ENCODE data around the gene CCT5.

Gene CCT5

GRCh38 chr5:10222326-10222725 is 27.8 kb upstream of the CCT5 start:
- Histone ChIP-seq H3K27me3 (replicated peaks; ENCODE audit: control insufficient read depth, insufficient read depth, low read length) (no peaks in the 10 kb centered on the region), H3K9me3 (ENCODE audit: control insufficient read depth, low read length) (no peaks in the 10 kb centered on the region), H3K36me3 (ENCODE audit: control insufficient read depth, insufficient read depth, low read length, severe bottlenecking) (no peaks in the 10 kb centered on the region), H3K4me1 (ENCODE audit: control insufficient read depth, insufficient read depth, low read length) (peaks cover 5% of the 10 kb centered on the region), H3K9ac (ENCODE audit: low read length) (no peak overlapping the region), H3K4me3 (ENCODE audit: low read length) (no peak overlapping the region)
- peak; percentile 58 for DNase-seq (ENCODE audit: low read depth)

GRCh38 chr5:10227379-10227778 is 22.7 kb upstream of the CCT5 start:
- H3K27me3 ChIP-seq (replicated peaks; ENCODE audit: control insufficient read depth, insufficient read depth, low read length) = no peaks in the 10 kb centered on the region
- peaks cover 9% of the 10 kb centered on the region for H3K4me1 ChIP-seq (ENCODE audit: control insufficient read depth, insufficient read depth, low read length)
- DNase-seq (ENCODE audit: low read depth) = no peak
- H3K36me3 ChIP-seq (ENCODE audit: control insufficient read depth, insufficient read depth, low read length, severe bottlenecking) = no peaks in the 10 kb centered on the region
- H3K9ac ChIP-seq (ENCODE audit: low read length) = no peak overlapping the region
- H3K9me3 ChIP-seq (ENCODE audit: control insufficient read depth, low read length) = no peaks in the 10 kb centered on the region
- H3K4me3 ChIP-seq (ENCODE audit: low read length) = no peak overlapping the region

GRCh38 chr5:10228288-10228687 is 21.8 kb upstream of the CCT5 start:
- peaks cover 10% of the 10 kb centered on the region for H3K4me1 ChIP-seq (ENCODE audit: control insufficient read depth, insufficient read depth, low read length)
- no peaks in the 10 kb centered on the region for H3K27me3 ChIP-seq (replicated peaks; ENCODE audit: control insufficient read depth, insufficient read depth, low read length)
- DNase-seq (ENCODE audit: low read depth) = no peak
- no peak overlapping the region for H3K4me3 ChIP-seq (ENCODE audit: low read length)
- no peaks in the 10 kb centered on the region for H3K9me3 ChIP-seq (ENCODE audit: control insufficient read depth, low read length)
- H3K36me3 ChIP-seq (ENCODE audit: control insufficient read depth, insufficient read depth, low read length, severe bottlenecking) = no peaks in the 10 kb centered on the region
- no peak overlapping the region for H3K9ac ChIP-seq (ENCODE audit: low read length)

- Histone ChIP-seq H3K4me1 (ENCODE audit: control insufficient read depth, insufficient read depth, low read length) (peaks cover 16% of the 10 kb centered on the region), H3K36me3 (ENCODE audit: control insufficient read depth, insufficient read depth, low read length, severe bottlenecking) (peaks cover under 1% of the 10 kb centered on the region), H3K9me3 (ENCODE audit: control insufficient read depth, low read length) (no peaks in the 10 kb centered on the region), H3K4me3 (ENCODE audit: low read length) (no peak overlapping the region), H3K27me3 (replicated peaks; ENCODE audit: control insufficient read depth, insufficient read depth, low read length) (no peaks in the 10 kb centered on the region), H3K9ac (ENCODE audit: low read length) (no peak overlapping the region)
- DNase-seq (ENCODE audit: low read depth) = peak; percentile 52
Observed at GRCh38 chr5:10229306-10230048, 20.6 kb upstream of the CCT5 start.

- no peak overlapping the region for H3K4me3 ChIP-seq (ENCODE audit: low read length)
- DNase-seq (ENCODE audit: low read depth) = no peak
- H3K9me3 ChIP-seq (ENCODE audit: control insufficient read depth, low read length) = no peaks in the 10 kb centered on the region
- peaks cover 12% of the 10 kb centered on the region for H3K36me3 ChIP-seq (ENCODE audit: control insufficient read depth, insufficient read depth, low read length, severe bottlenecking)
- H3K4me1 ChIP-seq (ENCODE audit: control insufficient read depth, insufficient read depth, low read length) = peaks cover 16% of the 10 kb centered on the region
- H3K27me3 ChIP-seq (replicated peaks; ENCODE audit: control insufficient read depth, insufficient read depth, low read length) = no peaks in the 10 kb centered on the region
- H3K9ac ChIP-seq (ENCODE audit: low read length) = no peak overlapping the region
Observed at GRCh38 chr5:10232386-10232785, 17.7 kb upstream of the CCT5 start.

- peaks cover 16% of the 10 kb centered on the region for H3K4me1 ChIP-seq (ENCODE audit: control insufficient read depth, insufficient read depth, low read length)
- H3K4me3 ChIP-seq (ENCODE audit: low read length) = no peak overlapping the region
- H3K36me3 ChIP-seq (ENCODE audit: control insufficient read depth, insufficient read depth, low read length, severe bottlenecking) = peaks cover 13% of the 10 kb centered on the region
- no peaks in the 10 kb centered on the region for H3K27me3 ChIP-seq (replicated peaks; ENCODE audit: control insufficient read depth, insufficient read depth, low read length)
- H3K9me3 ChIP-seq (ENCODE audit: control insufficient read depth, low read length) = no peaks in the 10 kb centered on the region
- no peak for DNase-seq (ENCODE audit: low read depth)
- peak overlapping the region; percentile 22 for H3K9ac ChIP-seq (ENCODE audit: low read length)
Observed at GRCh38 chr5:10233011-10233410, 17.1 kb upstream of the CCT5 start.

GRCh38 chr5:10233505-10233904 is 16.6 kb upstream of the CCT5 start:
- DNase-seq (ENCODE audit: low read depth) = peak; percentile 93
- Histone ChIP-seq H3K27me3 (replicated peaks; ENCODE audit: control insufficient read depth, insufficient read depth, low read length) (no peaks in the 10 kb centered on the region), H3K36me3 (ENCODE audit: control insufficient read depth, insufficient read depth, low read length, severe bottlenecking) (peaks cover 13% of the 10 kb centered on the region)

GRCh38 chr5:10235350-10235749 is 14.7 kb upstream of the CCT5 start:
- Histone ChIP-seq H3K9ac (ENCODE audit: low read length) (no peak overlapping the region), H3K27me3 (replicated peaks; ENCODE audit: control insufficient read depth, insufficient read depth, low read length) (no peaks in the 10 kb centered on the region), H3K9me3 (ENCODE audit: control insufficient read depth, low read length) (no peaks in the 10 kb centered on the region), H3K4me3 (ENCODE audit: low read length) (no peak overlapping the region), H3K4me1 (ENCODE audit: control insufficient read depth, insufficient read depth, low read length) (peaks cover 12% of the 10 kb centered on the region), H3K36me3 (ENCODE audit: control insufficient read depth, insufficient read depth, low read length, severe bottlenecking) (peaks cover 16% of the 10 kb centered on the region)
- no peak for DNase-seq (ENCODE audit: low read depth)

More at GRCh38 chr5:10233505-10233904, 16.6 kb upstream of the CCT5 start:
- H3K9ac ChIP-seq (ENCODE audit: low read length) = peak overlapping the region; percentile 68
- H3K4me3 ChIP-seq (ENCODE audit: low read length) = peak overlapping the region; percentile 9
- H3K9me3 ChIP-seq (ENCODE audit: control insufficient read depth, low read length) = no peaks in the 10 kb centered on the region
- peaks cover 16% of the 10 kb centered on the region for H3K4me1 ChIP-seq (ENCODE audit: control insufficient read depth, insufficient read depth, low read length)

GRCh38 chr5:10243660-10244240 is 6.3 kb upstream of the CCT5 start:
- H3K4me3 ChIP-seq (ENCODE audit: low read length) = no peak overlapping the region
- no peaks in the 10 kb centered on the region for H3K9me3 ChIP-seq (ENCODE audit: control insufficient read depth, low read length)
- no peaks in the 10 kb centered on the region for H3K27me3 ChIP-seq (replicated peaks; ENCODE audit: control insufficient read depth, insufficient read depth, low read length)
- no peak for DNase-seq (ENCODE audit: low read depth)
- peaks cover 7% of the 10 kb centered on the region for H3K4me1 ChIP-seq (ENCODE audit: control insufficient read depth, insufficient read depth, low read length)
- peaks cover 3% of the 10 kb centered on the region for H3K36me3 ChIP-seq (ENCODE audit: control insufficient read depth, insufficient read depth, low read length, severe bottlenecking)
- H3K9ac ChIP-seq (ENCODE audit: low read length) = no peak overlapping the region

- H3K9ac ChIP-seq (ENCODE audit: low read length) = no peak overlapping the region
- peaks cover 9% of the 10 kb centered on the region for H3K4me1 ChIP-seq (ENCODE audit: control insufficient read depth, insufficient read depth, low read length)
- H3K9me3 ChIP-seq (ENCODE audit: control insufficient read depth, low read length) = no peaks in the 10 kb centered on the region
- no peaks in the 10 kb centered on the region for H3K36me3 ChIP-seq (ENCODE audit: control insufficient read depth, insufficient read depth, low read length, severe bottlenecking)
- no peak overlapping the region for H3K4me3 ChIP-seq (ENCODE audit: low read length)
- DNase-seq (ENCODE audit: low read depth) = no peak
- no peaks in the 10 kb centered on the region for H3K27me3 ChIP-seq (replicated peaks; ENCODE audit: control insufficient read depth, insufficient read depth, low read length)
Observed at GRCh38 chr5:10244342-10244944, 5.6 kb upstream of the CCT5 start.

GRCh38 chr5:10246761-10247160 is 3.3 kb upstream of the CCT5 start:
- H3K9ac ChIP-seq (ENCODE audit: low read length) = no peak overlapping the region
- no peak for DNase-seq (ENCODE audit: low read depth)
- H3K4me1 ChIP-seq (ENCODE audit: control insufficient read depth, insufficient read depth, low read length) = peaks cover 17% of the 10 kb centered on the region
- no peaks in the 10 kb centered on the region for H3K9me3 ChIP-seq (ENCODE audit: control insufficient read depth, low read length)
- H3K4me3 ChIP-seq (ENCODE audit: low read length) = no peak overlapping the region
- H3K27me3 ChIP-seq (replicated peaks; ENCODE audit: control insufficient read depth, insufficient read depth, low read length) = no peaks in the 10 kb centered on the region
- no peaks in the 10 kb centered on the region for H3K36me3 ChIP-seq (ENCODE audit: control insufficient read depth, insufficient read depth, low read length, severe bottlenecking)

Data from adipocyte (in vitro differentiated cells).